Neural crest cell (in vitro differentiated cells): Measurements from ENCODE around the gene RERE. TPM values are rescaled to one million over a fixed set of nuclear protein-coding genes. Genes with fewer than 3 reads are reported as not detected.

Experiments
- DNase-seq: peaks from one replicate; pipeline ENCODE4 v3.0.0; 2021; ENCODE audit warnings: low read depth, mixed read lengths, low spot score
- H3K27ac Mint-ChIP-seq: one replicate; pipeline ENCODE4 v1.8.0; 2021; ENCODE audit warnings: mild to moderate bottlenecking, mixed read lengths; ENCODE audit not compliant: unreplicated experiment
- H3K27me3 Mint-ChIP-seq: 2 replicates; pipeline ENCODE4 v1.8.0; 2021; ENCODE audit warnings: low read depth, mild to moderate bottlenecking, mixed read lengths
- H3K36me3 Mint-ChIP-seq: 2 replicates; pipeline ENCODE4 v1.8.0; 2021; ENCODE audit warnings: low read depth, mild to moderate bottlenecking, mixed read lengths
- H3K4me1 Mint-ChIP-seq: 2 replicates; pipeline ENCODE4 v1.8.0; 2021; ENCODE audit warnings: mixed read lengths
- H3K4me3 Mint-ChIP-seq: one replicate; pipeline ENCODE4 v1.8.0; 2021; ENCODE audit warnings: mild to moderate bottlenecking, mixed read lengths
- H3K9me3 Mint-ChIP-seq: 2 replicates; pipeline ENCODE4 v1.8.0; 2021; ENCODE audit warnings: mixed read lengths
- total RNA-seq: library from RNA; stranded (reverse); gene quantifications from 2 replicates; pipeline ENCODE4 v1.2.1, GENCODE V29; 2021
- TF ChIP-seq, protein P1 (sequence below): fragments of 200-600 bp; sonication (generic); conservative IDR thresholded peaks from 2 replicates; pipeline ENCODE4 v1.5.0; 2021; ENCODE audit warnings: antibody characterized with exemption, mild to moderate bottlenecking

Gene RERE
- total RNA-seq, 1 donor from 2014 or later = 122 TPM

DNA sequence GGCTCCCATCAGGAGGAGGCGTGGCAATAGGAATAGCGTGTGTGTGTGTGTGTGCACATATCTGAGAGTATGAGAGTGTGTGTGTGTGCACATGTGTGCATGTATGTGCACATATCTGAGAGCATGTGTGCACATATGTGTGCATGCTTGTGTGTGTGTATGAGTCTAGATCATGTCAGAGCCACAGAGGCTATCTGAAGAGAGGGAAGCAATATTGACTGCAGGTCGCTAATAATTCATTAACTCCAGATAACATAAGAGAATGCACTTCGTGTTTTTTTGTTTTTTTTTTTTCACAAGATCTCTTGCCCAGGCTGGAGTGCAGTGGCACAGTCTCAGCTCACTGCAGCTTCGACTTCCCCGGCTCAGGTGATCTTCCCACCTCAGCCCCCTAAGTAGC is 504.2 kb downstream of the RERE start:
- Mint-ChIP-seq H3K27ac (no peak overlapping the region), H3K9me3 (no peaks in the 10 kb centered on the region), H3K27me3 (peaks cover 20% of the 10 kb centered on the region), H3K4me3 (no peak overlapping the region), H3K4me1 (peaks cover 21% of the 10 kb centered on the region), H3K36me3 (no peaks in the 10 kb centered on the region)
- TF ChIP-seq, protein P1, sequence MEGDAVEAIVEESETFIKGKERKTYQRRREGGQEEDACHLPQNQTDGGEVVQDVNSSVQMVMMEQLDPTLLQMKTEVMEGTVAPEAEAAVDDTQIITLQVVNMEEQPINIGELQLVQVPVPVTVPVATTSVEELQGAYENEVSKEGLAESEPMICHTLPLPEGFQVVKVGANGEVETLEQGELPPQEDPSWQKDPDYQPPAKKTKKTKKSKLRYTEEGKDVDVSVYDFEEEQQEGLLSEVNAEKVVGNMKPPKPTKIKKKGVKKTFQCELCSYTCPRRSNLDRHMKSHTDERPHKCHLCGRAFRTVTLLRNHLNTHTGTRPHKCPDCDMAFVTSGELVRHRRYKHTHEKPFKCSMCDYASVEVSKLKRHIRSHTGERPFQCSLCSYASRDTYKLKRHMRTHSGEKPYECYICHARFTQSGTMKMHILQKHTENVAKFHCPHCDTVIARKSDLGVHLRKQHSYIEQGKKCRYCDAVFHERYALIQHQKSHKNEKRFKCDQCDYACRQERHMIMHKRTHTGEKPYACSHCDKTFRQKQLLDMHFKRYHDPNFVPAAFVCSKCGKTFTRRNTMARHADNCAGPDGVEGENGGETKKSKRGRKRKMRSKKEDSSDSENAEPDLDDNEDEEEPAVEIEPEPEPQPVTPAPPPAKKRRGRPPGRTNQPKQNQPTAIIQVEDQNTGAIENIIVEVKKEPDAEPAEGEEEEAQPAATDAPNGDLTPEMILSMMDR = no peak
- DNase-seq = no peak

DNA sequence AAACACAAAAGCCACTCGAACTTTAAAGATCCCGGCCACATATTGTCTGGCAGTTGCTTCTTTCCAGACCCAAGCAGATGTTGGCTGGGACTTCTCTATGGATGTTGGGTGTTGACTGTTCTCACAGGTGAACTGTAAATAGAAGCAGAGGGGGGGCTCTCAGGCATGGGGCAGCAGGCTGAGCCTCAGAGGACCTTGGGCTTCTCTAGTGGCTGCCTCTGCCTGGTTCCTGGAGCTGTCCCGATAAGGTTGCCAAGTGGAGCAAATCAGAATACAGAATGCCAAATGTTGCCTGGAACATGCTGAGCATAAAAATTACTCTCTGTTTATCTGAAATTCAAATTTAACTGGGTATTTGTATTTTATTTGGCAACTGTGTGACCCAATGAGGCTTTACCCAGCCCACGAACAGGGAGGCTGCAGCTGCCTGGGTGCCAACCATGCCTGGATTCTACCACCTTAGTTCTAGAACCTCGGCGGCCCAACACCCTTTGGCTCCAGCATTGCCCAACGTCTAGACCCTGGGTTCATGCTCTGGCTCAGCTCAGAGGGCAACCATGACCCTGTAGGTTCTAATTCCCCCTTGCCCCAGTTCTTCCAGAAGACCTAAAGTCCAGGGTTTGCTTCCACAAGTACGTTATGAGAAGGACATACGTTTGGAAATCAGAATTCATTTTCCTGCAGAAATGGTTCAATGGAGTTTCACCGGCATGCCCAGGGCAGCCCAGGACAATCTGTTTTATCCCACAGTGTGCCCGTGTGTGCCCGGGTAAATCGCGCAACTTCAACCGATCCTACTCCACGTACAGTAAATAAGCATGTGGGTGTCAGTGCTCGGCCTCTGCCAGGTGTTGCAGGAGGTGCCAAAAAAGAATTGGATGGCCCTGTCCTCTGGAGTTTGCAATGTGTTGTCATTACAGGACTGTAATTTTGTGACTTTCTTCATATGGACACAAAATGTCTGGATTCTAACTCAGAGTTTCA is 504.9 kb downstream of the RERE start:
- peaks cover 18% of the 10 kb centered on the region for H3K4me1 Mint-ChIP-seq
- TF ChIP-seq, protein P1 = no peak
- H3K9me3 Mint-ChIP-seq = no peaks in the 10 kb centered on the region
- DNase-seq = no peak
- H3K36me3 Mint-ChIP-seq = no peaks in the 10 kb centered on the region
- peaks cover 19% of the 10 kb centered on the region for H3K27me3 Mint-ChIP-seq
- no peak overlapping the region for H3K27ac Mint-ChIP-seq
- no peak overlapping the region for H3K4me3 Mint-ChIP-seq

DNA sequence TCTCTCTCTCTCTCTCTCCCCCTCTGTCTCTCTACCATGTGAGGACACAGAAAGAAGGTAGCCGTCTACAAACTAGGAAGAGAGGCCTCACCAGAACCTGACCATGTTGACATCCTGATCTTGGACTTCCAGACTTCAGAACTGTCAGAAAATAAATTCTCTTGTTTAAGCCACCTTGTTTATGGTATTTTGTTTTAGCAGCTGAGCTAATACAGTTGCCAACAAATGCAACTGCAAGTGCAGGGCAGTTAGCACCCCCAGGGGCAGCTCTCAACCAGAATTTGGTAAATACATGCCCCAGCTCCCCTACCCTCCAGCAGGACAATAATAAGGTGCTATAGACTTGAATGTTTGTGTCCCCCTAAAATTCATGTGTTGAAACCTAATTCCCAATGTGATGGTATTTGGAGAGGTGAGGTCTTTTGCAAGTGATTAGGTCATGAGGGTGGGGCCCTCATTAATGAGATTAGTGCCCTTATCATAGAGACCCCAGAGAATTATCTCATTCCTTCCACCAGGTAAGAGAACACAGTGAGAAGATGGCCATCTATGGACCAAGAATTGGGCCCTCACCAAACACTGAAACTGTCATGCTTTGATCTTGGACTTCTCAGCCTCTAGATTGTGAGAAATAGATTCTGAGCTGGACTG is 506.2 kb downstream of the RERE start:
- Mint-ChIP-seq H3K9me3 (no peaks in the 10 kb centered on the region), H3K4me1 (peaks cover 17% of the 10 kb centered on the region)
- TF ChIP-seq, protein P1 = no peak

DNA sequence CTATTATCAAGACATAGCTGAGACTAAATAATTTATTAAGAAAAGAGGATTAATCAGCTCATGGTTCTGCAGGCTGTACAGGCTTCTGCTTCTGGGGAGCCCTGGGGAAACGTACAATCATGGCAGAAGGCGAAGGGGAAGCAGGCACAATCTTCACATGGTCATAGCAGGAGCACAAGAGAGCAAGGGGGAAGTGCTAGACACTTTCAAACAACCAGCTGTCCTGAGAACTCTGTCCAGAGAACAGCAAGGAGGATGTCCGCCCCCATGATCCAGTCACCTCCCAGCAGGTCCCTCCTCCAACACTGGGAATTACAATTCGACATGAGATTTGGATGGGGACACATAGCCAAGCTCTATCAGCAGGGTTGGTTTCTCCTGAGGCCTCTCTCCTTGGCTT is 509.8 kb downstream of the RERE start:
- TF ChIP-seq, protein P1 = no peak
- Mint-ChIP-seq H3K36me3 (no peaks in the 10 kb centered on the region), H3K27ac (peak overlapping the region; percentile 35), H3K4me1 (peaks cover 6% of the 10 kb centered on the region), H3K9me3 (no peaks in the 10 kb centered on the region), H3K27me3 (peaks cover 4% of the 10 kb centered on the region), H3K4me3 (no peak overlapping the region)
- DNase-seq = no peak

More for the DNA sequence above, 506.2 kb downstream of the RERE start:
- H3K27me3 Mint-ChIP-seq = peaks cover 11% of the 10 kb centered on the region
- no peak overlapping the region for H3K27ac Mint-ChIP-seq
- no peaks in the 10 kb centered on the region for H3K36me3 Mint-ChIP-seq
- H3K4me3 Mint-ChIP-seq = no peak overlapping the region
- DNase-seq = no peak

DNA sequence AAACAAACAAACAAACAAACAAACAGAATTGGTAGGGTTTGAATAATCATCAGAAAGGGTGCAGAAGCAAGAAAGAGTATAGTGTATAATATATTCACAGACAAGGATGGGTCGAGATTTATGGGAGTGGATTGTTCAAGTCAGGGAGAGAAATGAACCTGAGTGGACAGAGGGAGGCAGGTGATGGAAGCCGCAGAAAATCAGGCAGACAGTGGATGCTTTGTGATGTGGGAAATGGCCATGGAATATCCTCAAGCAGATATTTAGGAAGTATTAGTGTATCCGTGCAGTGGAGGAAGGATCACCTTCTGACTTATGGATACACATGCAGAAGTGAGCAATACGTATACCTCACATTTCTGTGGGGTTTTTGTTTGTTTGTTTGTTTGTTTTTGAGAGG is 513.6 kb downstream of the RERE start:
- no peak for DNase-seq
- TF ChIP-seq, protein P1 = no peak
- Mint-ChIP-seq H3K36me3 (no peaks in the 10 kb centered on the region), H3K4me1 (peaks cover 26% of the 10 kb centered on the region), H3K9me3 (no peaks in the 10 kb centered on the region), H3K27me3 (peaks cover 5% of the 10 kb centered on the region), H3K4me3 (no peak overlapping the region), H3K27ac (no peak overlapping the region)
